Fibroblast of lung (primary cell): ENCODE data around the gene PUS3. TPM values are rescaled to one million over a fixed set of nuclear protein-coding genes. Genes with fewer than 3 reads are reported as not detected.
"Not testable (repeated sequence)": the region's sequence is repeated elsewhere in the genome, so short reads cannot be mapped to it uniquely, and the experiment has no call there.

Source experiments
- DNase-seq, 2 donors: peaks; one replicate each; pipeline versions ENCODE4 v3.0.0 to v3.0.0-alpha.2; 2010; ENCODE audit warnings: low read depth in 2 of 2
- H2AFZ ChIP-seq: 2 replicates; pipeline ENCODE4 v1.5.1; 2012; ENCODE audit warnings: low read length, control low read depth, inconsistent platforms
- H3K27ac ChIP-seq: 2 replicates; pipeline ENCODE4 v1.5.1; 2011; ENCODE audit warnings: low read length, control low read depth; ENCODE audit not compliant: insufficient read depth
- H3K27me3 ChIP-seq: 2 replicates; pipeline ENCODE4 v1.5.1; 2011; ENCODE audit warnings: mild to moderate bottlenecking, low read length; ENCODE audit not compliant: control insufficient read depth, insufficient read depth
- H3K36me3 ChIP-seq: 2 replicates; pipeline ENCODE4 v1.5.1; 2011; ENCODE audit warnings: low read length; ENCODE audit not compliant: control insufficient read depth, insufficient read depth
- H3K4me1 ChIP-seq: 2 replicates; pipeline ENCODE4 v1.5.1; 2011; ENCODE audit warnings: low read length; ENCODE audit not compliant: control insufficient read depth, insufficient read depth; ENCODE audit errors: extremely low read depth
- H3K4me2 ChIP-seq: 2 replicates; pipeline ENCODE4 v1.5.1; 2011; ENCODE audit warnings: low read length, control low read depth; ENCODE audit not compliant: insufficient read depth; ENCODE audit errors: extremely low read depth
- H3K4me3 ChIP-seq, 4 experiments: fragments of 200-600 bp in 1 of 4; sonication (generic) in 1 of 4; replicated peaks in 1 of 4; 2 replicates each; pipeline ENCODE4 v1.5.1; 2011 to 2016; ENCODE audit warnings: low read length in 4 of 4, low read depth in 3 of 4, mild to moderate bottlenecking in 3 of 4, control low read depth in 2 of 4, inconsistent platforms in 1 of 4, mixed read lengths in 1 of 4; ENCODE audit not compliant: insufficient read depth in 1 of 4; ENCODE audit errors: control extremely low read depth in 1 of 4
- H3K79me2 ChIP-seq: 2 replicates; pipeline ENCODE4 v1.5.1; 2012; ENCODE audit warnings: mild to moderate bottlenecking, low read length, inconsistent platforms; ENCODE audit not compliant: control insufficient read depth, insufficient read depth
- H3K9ac ChIP-seq: 2 replicates; pipeline ENCODE4 v1.5.1; 2011; ENCODE audit warnings: mild to moderate bottlenecking, low read length, control low read depth; ENCODE audit not compliant: insufficient read depth
- H3K9me3 ChIP-seq: 2 replicates; pipeline ENCODE4 v1.5.1; 2012; ENCODE audit warnings: low read depth, low read length; ENCODE audit not compliant: control insufficient read depth, insufficient read depth
- H4K20me1 ChIP-seq: 2 replicates; pipeline ENCODE4 v1.5.1; 2011; ENCODE audit warnings: low read length; ENCODE audit not compliant: control insufficient read depth, insufficient read depth; ENCODE audit errors: extremely low read depth
- EZH2 ChIP-seq: IDR thresholded peaks from 2 replicates; pipeline ENCODE4 v1.5.1; 2012; ENCODE audit warnings: low read length, control low read depth, mild to moderate bottlenecking; ENCODE audit errors: missing control alignments
- polyA plus RNA-seq, 2 donors: library from polyadenylated mRNA; depleted of rRNA in 1 of 2; stranded (reverse) in 1 of 2; unstranded in 1 of 2; fragments of >200 nt; gene quantifications; 2 replicates each; pipeline ENCODE4 v1.2.1, GENCODE V29; 2011 to 2012; ENCODE audit warnings: missing spikeins in 1 of 2
- total RNA-seq: library from RNA; depleted of rRNA; stranded (reverse); fragments of >200 nt; gene quantifications from 2 replicates; pipeline ENCODE4 v1.2.1, GENCODE V29; 2014
- TF ChIP-seq, protein P1 (sequence below), 2 donors: IDR thresholded peaks in 1 of 2; conservative IDR thresholded peaks in 1 of 2; 1 replicate in 1 of 2; 2 replicates in 1 of 2; pipeline ENCODE4 v1.5.1; 2011 to 2012; ENCODE audit warnings: low read length in 2 of 2, control low read depth in 1 of 2, inconsistent platforms in 1 of 2, low read depth in 1 of 2, mild to moderate bottlenecking in 1 of 2

PUS3 gene
- total and polyA plus RNA-seq, 2 donors (not counting 1 experiment from before 2014, with no cell fraction given): 14.0 to 16.0 TPM

DNA sequence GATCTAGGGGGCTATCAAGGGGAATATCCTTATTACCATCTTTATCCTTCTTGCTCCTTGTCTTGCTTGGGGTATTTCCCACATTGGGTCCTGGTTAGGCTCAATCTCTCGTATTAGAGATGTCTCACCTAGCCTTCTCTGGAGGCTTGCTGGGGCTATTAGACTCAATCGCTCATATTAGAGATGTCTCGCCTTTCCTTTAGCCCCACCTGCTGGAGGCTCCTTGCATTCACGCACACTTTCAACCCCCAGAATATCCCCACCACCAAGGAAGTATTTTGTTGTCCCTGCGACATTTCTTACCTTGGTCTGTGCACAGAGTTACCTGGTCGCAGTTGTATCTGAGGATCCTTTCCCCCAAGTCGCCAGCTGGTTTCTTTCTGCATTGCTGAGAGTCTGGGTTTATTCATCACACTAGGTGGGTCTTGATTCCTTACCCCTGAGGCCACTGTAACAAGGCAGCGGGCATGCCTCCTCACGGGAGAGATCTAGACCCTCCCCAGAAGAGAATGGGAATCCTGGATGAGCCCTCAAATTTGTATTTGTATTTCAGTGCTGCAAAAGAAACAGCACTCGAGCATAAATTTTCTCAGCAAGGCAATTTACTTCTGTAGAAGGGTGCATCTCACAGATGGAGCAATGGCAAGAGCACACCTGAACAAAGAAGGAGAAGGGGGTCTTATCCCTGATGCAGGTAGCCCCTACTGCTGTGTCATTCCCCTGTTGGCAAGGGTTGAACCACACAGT is 31.4 kb downstream of the PUS3 start:
- Histone ChIP-seq H3K9me3 (no peaks in the 10 kb centered on the region), H3K9ac (no peak overlapping the region), H4K20me1 (no peaks in the 10 kb centered on the region), H3K27ac (no peak overlapping the region), H3K79me2 (no peaks in the 10 kb centered on the region), H3K4me3 (no peak overlapping the region), H3K27me3 (no peaks in the 10 kb centered on the region), H2AFZ (no peak overlapping the region), H3K4me1 (no peaks in the 10 kb centered on the region), H3K4me2 (no peak overlapping the region), H3K36me3 (no peaks in the 10 kb centered on the region)
- no peak for TF ChIP-seq EZH2
- TF ChIP-seq, protein P1, sequence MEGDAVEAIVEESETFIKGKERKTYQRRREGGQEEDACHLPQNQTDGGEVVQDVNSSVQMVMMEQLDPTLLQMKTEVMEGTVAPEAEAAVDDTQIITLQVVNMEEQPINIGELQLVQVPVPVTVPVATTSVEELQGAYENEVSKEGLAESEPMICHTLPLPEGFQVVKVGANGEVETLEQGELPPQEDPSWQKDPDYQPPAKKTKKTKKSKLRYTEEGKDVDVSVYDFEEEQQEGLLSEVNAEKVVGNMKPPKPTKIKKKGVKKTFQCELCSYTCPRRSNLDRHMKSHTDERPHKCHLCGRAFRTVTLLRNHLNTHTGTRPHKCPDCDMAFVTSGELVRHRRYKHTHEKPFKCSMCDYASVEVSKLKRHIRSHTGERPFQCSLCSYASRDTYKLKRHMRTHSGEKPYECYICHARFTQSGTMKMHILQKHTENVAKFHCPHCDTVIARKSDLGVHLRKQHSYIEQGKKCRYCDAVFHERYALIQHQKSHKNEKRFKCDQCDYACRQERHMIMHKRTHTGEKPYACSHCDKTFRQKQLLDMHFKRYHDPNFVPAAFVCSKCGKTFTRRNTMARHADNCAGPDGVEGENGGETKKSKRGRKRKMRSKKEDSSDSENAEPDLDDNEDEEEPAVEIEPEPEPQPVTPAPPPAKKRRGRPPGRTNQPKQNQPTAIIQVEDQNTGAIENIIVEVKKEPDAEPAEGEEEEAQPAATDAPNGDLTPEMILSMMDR (conservative IDR thresholded peaks at IDR 0.05 in 1 of 2, IDR thresholded peaks at IDR 0.05 in 1 of 2; ENCODE audit: low read depth in 1 of 2, low read length in 2 of 2): peak; percentile 53 to 75
- peak; percentile 22 to 34 for DNase-seq

DNA sequence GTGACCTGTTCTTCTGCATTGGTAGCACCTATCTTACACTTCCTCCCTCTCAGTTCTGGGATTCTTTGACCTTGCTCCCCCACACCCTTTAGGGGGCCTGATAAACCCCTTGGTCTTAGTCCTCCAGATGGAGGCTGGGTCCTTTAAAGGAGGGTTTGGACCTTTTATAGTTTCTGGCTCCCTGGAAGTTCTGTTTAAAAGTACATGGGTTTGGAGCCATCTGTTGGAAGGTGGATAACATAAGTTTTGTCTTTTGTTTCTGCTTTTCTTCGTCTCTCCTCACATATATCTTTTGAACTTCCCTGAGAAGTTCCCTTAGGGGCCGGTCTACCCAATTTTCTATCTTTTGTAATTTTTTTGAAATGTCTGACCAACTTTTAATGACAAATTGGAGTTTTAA is 33.5 kb downstream of the PUS3 start:
- H3K27me3 ChIP-seq: no peaks in the 10 kb centered on the region
- no peaks in the 10 kb centered on the region for H3K9me3 ChIP-seq
- no peak overlapping the region for H2AFZ ChIP-seq
- H3K4me2 ChIP-seq: no peak overlapping the region
- DNase-seq: peak in 1 of 2 donors; percentile 8
- no peak overlapping the region for H3K4me3 ChIP-seq
- no peaks in the 10 kb centered on the region for H3K36me3 ChIP-seq
- H3K9ac ChIP-seq: no peak overlapping the region
- no peak overlapping the region for H3K27ac ChIP-seq
- TF ChIP-seq, protein P1 (conservative IDR thresholded peaks at IDR 0.05 in 1 of 2, IDR thresholded peaks at IDR 0.05 in 1 of 2; ENCODE audit: low read depth in 1 of 2, low read length in 2 of 2): no peak
- no peak for TF ChIP-seq EZH2
- no peaks in the 10 kb centered on the region for H3K79me2 ChIP-seq
- no peaks in the 10 kb centered on the region for H4K20me1 ChIP-seq
- no peaks in the 10 kb centered on the region for H3K4me1 ChIP-seq

DNA sequence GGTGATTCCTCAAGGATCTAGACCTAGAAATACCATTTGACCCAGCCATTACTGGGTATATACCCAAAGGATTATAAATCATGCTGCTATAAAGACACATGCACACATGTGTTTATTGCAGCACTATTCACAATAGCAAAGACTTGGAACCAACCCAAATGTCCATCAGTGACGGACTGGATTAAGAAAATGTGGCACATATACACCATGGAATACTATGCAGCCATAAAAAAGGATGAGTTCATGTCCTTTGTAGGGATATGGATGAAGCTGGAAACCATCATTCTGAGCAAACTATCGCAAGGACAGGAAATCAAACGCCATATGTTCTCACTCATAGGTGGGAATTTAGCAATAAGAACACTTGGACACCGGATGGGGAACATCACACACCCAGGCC is 37.7 kb downstream of the PUS3 start:
- H2AFZ ChIP-seq, DNase-seq, H3K9ac ChIP-seq, H3K4me3 ChIP-seq, H3K9me3 ChIP-seq, H3K27ac ChIP-seq, H3K27me3 ChIP-seq, H3K36me3 ChIP-seq, H4K20me1 ChIP-seq, H3K79me2 ChIP-seq, H3K4me2 ChIP-seq, H3K4me1 ChIP-seq: not testable (repeated sequence)

DNA sequence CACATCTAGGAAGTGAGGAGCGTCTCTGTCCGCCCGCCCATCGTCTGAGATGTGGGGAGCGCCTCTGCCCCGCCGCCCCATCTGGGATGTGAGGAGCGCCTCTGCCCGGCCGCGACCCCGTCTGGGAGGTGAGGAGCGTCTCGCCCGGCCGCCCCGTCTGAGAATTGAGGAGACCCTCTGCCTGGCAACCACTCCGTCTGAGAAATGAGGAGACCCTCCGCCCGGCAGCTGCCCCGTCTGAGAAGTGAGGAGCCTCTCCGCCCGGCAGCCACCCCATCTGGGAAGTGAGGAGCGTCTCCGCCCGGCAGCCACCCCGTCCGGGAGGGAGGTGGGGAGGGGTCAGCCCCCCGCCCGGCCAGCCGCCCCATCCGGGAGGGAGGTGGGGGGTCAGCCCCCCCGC is 40.2 kb downstream of the PUS3 start:
- not testable (repeated sequence) for H3K4me1 ChIP-seq, H4K20me1 ChIP-seq, H3K27me3 ChIP-seq, H3K9ac ChIP-seq, H3K27ac ChIP-seq, H3K9me3 ChIP-seq, H3K79me2 ChIP-seq, DNase-seq, H2AFZ ChIP-seq, H3K4me2 ChIP-seq, H3K36me3 ChIP-seq, H3K4me3 ChIP-seq

DNA sequence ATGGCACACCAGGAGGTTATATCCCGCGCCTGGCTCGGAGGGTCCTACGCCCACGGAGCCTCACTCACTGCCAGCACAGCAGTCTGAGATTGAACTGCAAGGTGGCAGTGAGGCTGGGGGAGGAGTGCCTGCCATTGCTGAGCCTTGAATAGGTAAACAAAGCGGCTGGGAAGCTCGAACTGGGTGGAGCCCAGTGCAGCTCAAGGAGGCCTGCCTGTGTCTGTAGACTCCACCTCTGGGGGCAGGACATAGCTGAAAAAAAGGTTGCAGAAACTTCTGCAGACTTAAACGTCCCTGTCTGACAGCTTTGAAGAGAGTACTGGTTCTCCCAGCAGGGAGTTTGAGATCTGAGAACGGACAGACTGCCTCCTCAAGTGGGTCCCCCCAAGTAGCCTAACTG is 45.3 kb downstream of the PUS3 start:
- DNase-seq, H3K27ac ChIP-seq, H3K79me2 ChIP-seq, H3K9ac ChIP-seq, H3K4me1 ChIP-seq, H3K4me3 ChIP-seq, H3K4me2 ChIP-seq, H3K27me3 ChIP-seq, H3K36me3 ChIP-seq, H3K9me3 ChIP-seq, H2AFZ ChIP-seq, H4K20me1 ChIP-seq: not testable (repeated sequence)
